B cell (primary cell): ENCODE data around the gene PTPN13. TPM values are rescaled to one million over a fixed set of nuclear protein-coding genes. Genes with fewer than 3 reads are reported as not detected.

Experiments used
- ATAC-seq: fragments of 200-7000 bp; cut with Tn5 transposase; one replicate; pipeline ENCODE4 v1.10.0; 2021; ENCODE audit warnings: low read depth, mild to moderate bottlenecking, moderate number of reproducible peaks, moderate library complexity
- CTCF ChIA-PET: fragments of 350-600 bp; sonication (Branson Sonifier 250); formaldehyde crosslinking; loops from one replicate; lab custom pipeline; 2021; ENCODE audit warnings: antibody characterized with exemption, inconsistent platforms; lab: Charles Lee
- POLR2A ChIA-PET: fragments of 350-600 bp; sonication (Branson Sonifier 250); formaldehyde crosslinking; loops from one replicate; lab custom pipeline; 2021; ENCODE audit warnings: antibody characterized with exemption; lab: Charles Lee
- DNase-seq: peaks from one replicate; pipeline ENCODE4 v3.0.0; 2013
- H2AFZ ChIP-seq: 2 replicates; pipeline ENCODE4 v1.6.1; 2012; ENCODE audit warnings: mild to moderate bottlenecking, low read depth, low read length; ENCODE audit not compliant: insufficient read depth, poor library complexity, severe bottlenecking
- H3K27ac ChIP-seq, 2 donors: 1 replicate in 1 of 2; 2 replicates in 1 of 2; pipeline ENCODE4 v1.5.1; 2012 to 2013; ENCODE audit warnings: low read length in 2 of 2, mild to moderate bottlenecking in 2 of 2, moderate library complexity in 1 of 2
- H3K27me3 ChIP-seq, 4 experiments: fragments of 200-600 bp in 1 of 4; sonication (generic) in 1 of 4; replicated peaks in 1 of 4; 1 replicate in 2 of 4; 2 replicates in 2 of 4; pipeline versions ENCODE4 v1.6.1 to v1.7.0; 2013 to 2016; ENCODE audit warnings: low read length in 3 of 4, mild to moderate bottlenecking in 2 of 4, mixed read lengths in 1 of 4, moderate library complexity in 1 of 4; ENCODE audit not compliant: insufficient read depth in 4 of 4, control insufficient read depth in 3 of 4; ENCODE audit errors: control extremely low read depth in 1 of 4
- H3K36me3 ChIP-seq, 2 experiments: replicated peaks in 1 of 2; 1 replicate in 1 of 2; 2 replicates in 1 of 2; pipeline versions ENCODE4 v1.6.1 to v1.7.1; 2013; ENCODE audit warnings: low read length in 1 of 2; ENCODE audit not compliant: insufficient read depth in 2 of 2, control insufficient read depth in 1 of 2; ENCODE audit errors: control extremely low read depth in 1 of 2, extremely low read depth in 1 of 2
- H3K4me1 ChIP-seq, 2 donors: fragments of 200-600 bp in 1 of 2; sonication (generic) in 1 of 2; 1 replicate in 1 of 2; 2 replicates in 1 of 2; pipeline versions ENCODE4 v1.5.1 to v1.6.1; 2013 to 2017; ENCODE audit warnings: low read length in 2 of 2; ENCODE audit not compliant: control insufficient read depth in 2 of 2, insufficient read depth in 2 of 2
- H3K4me2 ChIP-seq: replicated peaks from 2 replicates; pipeline ENCODE3; 2012; ENCODE audit warnings: mild to moderate bottlenecking, low read depth, low read length; ENCODE audit not compliant: poor library complexity, severe bottlenecking
- H3K4me3 ChIP-seq, 5 experiments: fragments of 200-600 bp in 1 of 5; sonication (generic) in 1 of 5; 1 replicate in 3 of 5; 2 replicates in 2 of 5; pipeline versions ENCODE4 v1.5.1 to v1.7.0; 2011 to 2016; ENCODE audit warnings: low read length in 4 of 5, mild to moderate bottlenecking in 4 of 5, low read depth in 2 of 5, control low read depth in 1 of 5, moderate library complexity in 1 of 5; ENCODE audit not compliant: insufficient read depth in 1 of 5; ENCODE audit errors: control extremely low read depth in 1 of 5, extremely low read depth in 1 of 5
- H3K79me2 ChIP-seq: fragments of 200-600 bp; sonication (generic); one replicate; pipeline ENCODE4 v1.6.0; 2016; ENCODE audit warnings: low read length; ENCODE audit not compliant: control insufficient read depth, insufficient read depth
- H3K9ac ChIP-seq: fragments of 200-600 bp; sonication (generic); 2 replicates; pipeline ENCODE4 v1.6.1; 2017; ENCODE audit warnings: mild to moderate bottlenecking, low read length, moderate library complexity
- H3K9me3 ChIP-seq, 3 donors: one replicate each; pipeline versions ENCODE4 v1.6.1 to v1.7.1; 2013; ENCODE audit warnings: low read length in 2 of 3; ENCODE audit not compliant: control insufficient read depth in 2 of 3, insufficient read depth in 1 of 3; ENCODE audit errors: control extremely low read depth in 1 of 3
- H4K20me1 ChIP-seq: 2 replicates; pipeline ENCODE4 v1.6.0; 2012; ENCODE audit warnings: mild to moderate bottlenecking, low read length; ENCODE audit not compliant: insufficient read depth, control insufficient read depth, poor library complexity, severe bottlenecking
- H3K27ac Mint-ChIP-seq: one replicate; pipeline ENCODE4 v1.8.0; 2021; ENCODE audit warnings: mixed read lengths
- H3K27me3 Mint-ChIP-seq: one replicate; pipeline ENCODE4 v1.8.0; 2021; ENCODE audit warnings: mixed read lengths
- H3K4me1 Mint-ChIP-seq: one replicate; pipeline ENCODE4 v1.8.0; 2021; ENCODE audit warnings: mixed read lengths
- H3K4me3 Mint-ChIP-seq: one replicate; pipeline ENCODE4 v1.8.0; 2021; ENCODE audit warnings: mixed read lengths
- H3K9me3 Mint-ChIP-seq: one replicate; pipeline ENCODE4 v1.8.0; 2022; ENCODE audit warnings: mixed read lengths; ENCODE audit not compliant: insufficient read depth
- CTCF ChIP-seq: fragments of 200-600 bp; IDR thresholded peaks from one replicate; pipeline ENCODE4 v1.8.0; 2022; ENCODE audit warnings: antibody characterized with exemption, mild to moderate bottlenecking
- EZH2 ChIP-seq: IDR thresholded peaks from 2 replicates; pipeline ENCODE4 v1.6.1; 2012; ENCODE audit warnings: borderline replicate concordance, low read depth, mild to moderate bottlenecking, moderate library complexity, low read length; ENCODE audit not compliant: insufficient read depth, poor library complexity, severe bottlenecking
- WGBS: methylation state at CpG from one replicate; pipeline ENCODE4 v1.1.5; 2013; ENCODE audit warnings: missing lambda C conversion rate; ENCODE audit not compliant: insufficient coverage; 5-methylcytosine and 5-hydroxymethylcytosine counted together
- intact Hi-C: fragments of 100-400 bp; cut with micrococcal nuclease; formaldehyde crosslinking; loops from one replicate; pipeline ENCODE4 v1.10.0; 2022
- polyA plus RNA-seq: library from polyadenylated mRNA; depleted of rRNA; stranded (reverse); fragments of >200 nt; gene quantifications from 2 replicates; pipeline ENCODE4 v1.2.3, GENCODE V29; 2012
- total RNA-seq, 2 donors: library from RNA; stranded (reverse); fragments of 120-200 nt in 1 of 2; gene quantifications; 1 replicate in 1 of 2; 2 replicates in 1 of 2; pipeline versions ENCODE4 v1.2.3 to v1.2.4, GENCODE V29; 2013 to 2022

PTPN13 gene
- total and polyA plus RNA-seq, 2 donors (not counting 1 experiment from before 2014, with no cell fraction given) = 0.91 TPM; not detected in 1

DNA sequence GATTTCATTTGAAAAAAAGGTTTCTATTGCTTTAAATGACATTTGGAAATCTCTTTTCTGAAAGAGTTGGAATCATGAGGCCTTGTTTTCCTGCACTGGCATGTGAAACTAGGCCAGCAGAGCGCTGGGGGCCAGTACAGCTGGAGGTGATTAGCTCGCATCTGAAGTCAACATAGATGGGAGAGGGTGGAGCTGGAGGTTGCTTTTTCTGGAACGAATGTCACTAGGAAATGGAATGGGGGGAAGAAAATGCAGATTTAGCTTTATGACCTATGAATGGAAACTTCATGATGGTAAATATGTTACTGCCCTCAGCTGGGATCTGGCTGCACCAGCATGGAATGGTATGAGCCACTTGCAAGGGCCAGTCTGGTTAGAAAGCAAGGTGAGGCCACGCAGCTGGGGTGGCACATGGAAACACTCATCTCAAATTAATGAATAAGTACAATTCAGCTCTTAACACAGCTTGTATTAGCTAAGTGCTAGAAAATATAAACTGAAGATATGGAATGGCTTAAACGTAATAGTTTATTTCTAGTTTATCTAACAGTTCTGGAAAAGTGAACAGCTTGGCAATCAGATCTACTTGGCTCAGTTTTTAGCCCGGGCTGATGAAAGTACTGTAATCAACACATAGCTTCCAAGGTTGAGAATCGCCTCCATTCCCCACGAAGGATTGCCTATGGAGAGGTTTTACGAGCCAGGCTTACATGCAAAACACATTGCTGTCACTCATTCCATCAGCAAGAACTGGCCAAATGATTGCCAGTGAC lies 222.6 kb downstream of the PTPN13 start:
- H3K4me2 ChIP-seq = no peak overlapping the region
- intact Hi-C loops = no loop called here
- H3K4me3 Mint-ChIP-seq = no peak overlapping the region
- no peaks in the 10 kb centered on the region for H3K27me3 ChIP-seq
- H3K27ac ChIP-seq = no peak overlapping the region
- no peak for ATAC-seq
- no peak overlapping the region for H2AFZ ChIP-seq
- H3K4me3 ChIP-seq = no peak overlapping the region
- H3K9me3 Mint-ChIP-seq = peaks cover 8% of the 10 kb centered on the region
- no peaks in the 10 kb centered on the region for H3K27me3 Mint-ChIP-seq
- DNase-seq = no peak
- no peaks in the 10 kb centered on the region for H3K4me1 ChIP-seq
- no peaks in the 10 kb centered on the region for H3K4me1 Mint-ChIP-seq
- ChIA-PET CTCF (interaction anchor here (1.3 kb wide), 1 partner anchor 326 kb away, joined by 3 read pairs; no protein-coding TSS in a partner anchor), POLR2A (no interaction called here)
- H3K9ac ChIP-seq = no peak overlapping the region
- TF ChIP-seq CTCF (no peak), EZH2 (no peak)
- H3K27ac Mint-ChIP-seq = no peak overlapping the region
- 96% methylated on average over 6 of the region's 9 CpGs for WGBS
- peaks cover 0 to 8% (median 5%) of the 10 kb centered on the region in 3 donors for H3K9me3 ChIP-seq
- no peaks in the 10 kb centered on the region for H4K20me1 ChIP-seq
- no peaks in the 10 kb centered on the region for H3K79me2 ChIP-seq
- no peaks in the 10 kb centered on the region for H3K36me3 ChIP-seq

DNA sequence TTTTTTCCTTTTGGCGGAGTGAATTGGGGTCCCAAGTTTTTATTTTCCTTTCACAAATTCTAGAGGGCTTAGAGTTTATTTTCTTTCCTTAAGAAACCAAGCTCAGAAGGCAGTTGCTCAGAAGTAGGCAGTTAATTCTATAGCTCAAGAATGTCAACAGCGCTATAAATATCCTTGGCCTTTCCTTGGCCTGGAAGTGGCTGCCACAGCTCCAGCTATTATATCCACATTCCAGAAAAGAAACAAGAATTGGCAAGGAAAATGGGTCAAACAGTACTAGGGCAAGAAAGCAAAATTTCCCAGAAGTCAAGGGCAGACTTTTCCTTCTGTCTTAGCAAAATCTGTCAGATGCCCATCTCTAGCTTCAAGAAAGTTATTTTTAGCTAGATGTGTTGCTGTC lies 224.1 kb downstream of the PTPN13 start:
- no peak overlapping the region for H3K4me3 ChIP-seq
- intact Hi-C loops = no loop called here
- no peaks in the 10 kb centered on the region for H3K79me2 ChIP-seq
- H3K4me1 Mint-ChIP-seq = no peaks in the 10 kb centered on the region
- WGBS = no CpG with 5 or more reads among the region's 2 CpGs
- no peaks in the 10 kb centered on the region for H3K4me1 ChIP-seq
- ChIA-PET POLR2A (no interaction called here), CTCF (no interaction called here)
- peaks cover 0 to 8% (median 5%) of the 10 kb centered on the region in 3 donors for H3K9me3 ChIP-seq
- no peak for DNase-seq
- peaks cover 8% of the 10 kb centered on the region for H3K9me3 Mint-ChIP-seq
- ATAC-seq = no peak
- H3K4me2 ChIP-seq = no peak overlapping the region
- TF ChIP-seq CTCF (no peak), EZH2 (no peak)
- H3K27ac Mint-ChIP-seq = no peak overlapping the region
- no peak overlapping the region for H2AFZ ChIP-seq
- H3K27ac ChIP-seq = no peak overlapping the region
- H3K4me3 Mint-ChIP-seq = no peak overlapping the region
- H3K27me3 Mint-ChIP-seq = no peaks in the 10 kb centered on the region
- no peaks in the 10 kb centered on the region for H3K27me3 ChIP-seq
- H4K20me1 ChIP-seq = no peaks in the 10 kb centered on the region
- H3K9ac ChIP-seq = no peak overlapping the region
- no peaks in the 10 kb centered on the region for H3K36me3 ChIP-seq
